Measurements from ENCODE around the gene CPED1.

DNA sequence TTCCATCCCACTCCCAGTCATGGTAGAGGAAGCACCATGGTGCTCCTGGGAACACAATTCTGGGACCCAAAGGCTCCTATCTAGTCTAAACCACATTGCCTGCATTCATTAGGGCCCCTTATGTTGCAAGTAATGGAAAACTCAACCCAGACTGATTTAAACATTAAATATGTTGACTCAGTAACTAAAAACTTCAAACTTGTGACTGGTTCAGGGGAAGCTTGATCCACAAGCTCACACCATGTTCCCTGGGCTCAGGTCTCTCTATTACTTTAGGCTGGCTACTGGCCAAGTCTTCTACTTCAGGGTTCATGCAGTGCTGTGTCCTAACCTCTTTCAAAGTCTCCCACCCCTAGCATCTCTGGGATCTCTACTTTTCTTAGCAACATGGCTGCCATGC, 353.4 kb downstream of the CPED1 start:
- TF ChIP-seq, protein P1, sequence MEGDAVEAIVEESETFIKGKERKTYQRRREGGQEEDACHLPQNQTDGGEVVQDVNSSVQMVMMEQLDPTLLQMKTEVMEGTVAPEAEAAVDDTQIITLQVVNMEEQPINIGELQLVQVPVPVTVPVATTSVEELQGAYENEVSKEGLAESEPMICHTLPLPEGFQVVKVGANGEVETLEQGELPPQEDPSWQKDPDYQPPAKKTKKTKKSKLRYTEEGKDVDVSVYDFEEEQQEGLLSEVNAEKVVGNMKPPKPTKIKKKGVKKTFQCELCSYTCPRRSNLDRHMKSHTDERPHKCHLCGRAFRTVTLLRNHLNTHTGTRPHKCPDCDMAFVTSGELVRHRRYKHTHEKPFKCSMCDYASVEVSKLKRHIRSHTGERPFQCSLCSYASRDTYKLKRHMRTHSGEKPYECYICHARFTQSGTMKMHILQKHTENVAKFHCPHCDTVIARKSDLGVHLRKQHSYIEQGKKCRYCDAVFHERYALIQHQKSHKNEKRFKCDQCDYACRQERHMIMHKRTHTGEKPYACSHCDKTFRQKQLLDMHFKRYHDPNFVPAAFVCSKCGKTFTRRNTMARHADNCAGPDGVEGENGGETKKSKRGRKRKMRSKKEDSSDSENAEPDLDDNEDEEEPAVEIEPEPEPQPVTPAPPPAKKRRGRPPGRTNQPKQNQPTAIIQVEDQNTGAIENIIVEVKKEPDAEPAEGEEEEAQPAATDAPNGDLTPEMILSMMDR (IDR thresholded peaks at IDR 0.05): no peak
- TF ChIP-seq POLR2A (IDR thresholded peaks at IDR 0.05): no peak
- no peak for TF ChIP-seq POLR2AphosphoS5 (IDR thresholded peaks at IDR 0.05; ENCODE audit: insufficient read depth in 1 of 2, low read depth in 1 of 2)

Data from vagina (tissue), 2 donors.